KOPT-K1 (cell line): ENCODE data around the gene CFAP74.

Experiments
- H3K27ac ChIP-seq: fragments of 200-600 bp; sonication (generic); 2 replicates; pipeline ENCODE4 v1.5.1; 2016; ENCODE audit warnings: antibody characterized with exemption, mild to moderate bottlenecking, low read depth, low read length; ENCODE audit not compliant: poor library complexity, severe bottlenecking
- H3K36me3 ChIP-seq: fragments of 200-600 bp; sonication (generic); 2 replicates; pipeline ENCODE4 v1.5.1; 2017; ENCODE audit warnings: antibody characterized with exemption, mild to moderate bottlenecking, low read length, moderate library complexity; ENCODE audit not compliant: insufficient read depth
- H3K9me3 ChIP-seq: fragments of 200-600 bp; sonication (generic); 2 replicates; pipeline ENCODE4 v1.5.1; 2017; ENCODE audit warnings: antibody characterized with exemption, low read length, mild to moderate bottlenecking; ENCODE audit not compliant: insufficient read depth, poor library complexity, severe bottlenecking

Gene CFAP74

DNA sequence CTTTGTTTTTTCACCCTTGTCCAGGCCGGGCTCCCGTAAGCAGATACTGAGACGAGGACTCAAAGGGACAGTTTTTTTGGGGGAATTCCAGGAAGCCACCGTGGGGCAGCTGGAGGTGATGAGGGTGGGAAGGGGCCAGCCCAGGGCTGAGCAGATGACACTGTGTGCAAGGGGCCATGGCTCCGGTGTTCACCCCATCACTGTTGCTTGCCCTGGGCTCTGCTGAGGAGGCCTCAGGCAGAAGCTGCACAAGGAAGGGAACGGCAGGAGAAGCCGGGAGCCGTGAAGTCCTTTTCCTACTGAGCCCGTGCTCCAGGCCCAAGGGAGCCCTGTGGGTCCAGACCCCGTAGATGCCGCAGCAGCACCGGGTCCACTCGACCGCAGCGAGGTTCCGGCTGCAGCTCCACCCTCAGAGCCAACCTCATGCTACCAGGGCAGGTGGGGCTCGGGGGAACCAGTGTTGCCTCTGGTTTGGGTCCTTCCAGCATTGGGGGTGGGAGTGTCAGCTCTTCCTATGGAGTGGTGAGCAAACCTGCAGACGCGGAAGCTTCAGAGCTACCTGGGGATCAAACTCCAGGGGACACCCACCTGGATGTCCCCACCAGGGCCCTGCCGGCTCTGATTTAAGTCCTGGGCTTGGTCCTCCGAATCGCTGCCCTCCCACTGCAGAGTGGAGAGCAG is 92.8 kb downstream of the CFAP74 start:
- no peaks in the 10 kb centered on the region for H3K9me3 ChIP-seq
- H3K36me3 ChIP-seq = no peaks in the 10 kb centered on the region
- no peak overlapping the region for H3K27ac ChIP-seq

DNA sequence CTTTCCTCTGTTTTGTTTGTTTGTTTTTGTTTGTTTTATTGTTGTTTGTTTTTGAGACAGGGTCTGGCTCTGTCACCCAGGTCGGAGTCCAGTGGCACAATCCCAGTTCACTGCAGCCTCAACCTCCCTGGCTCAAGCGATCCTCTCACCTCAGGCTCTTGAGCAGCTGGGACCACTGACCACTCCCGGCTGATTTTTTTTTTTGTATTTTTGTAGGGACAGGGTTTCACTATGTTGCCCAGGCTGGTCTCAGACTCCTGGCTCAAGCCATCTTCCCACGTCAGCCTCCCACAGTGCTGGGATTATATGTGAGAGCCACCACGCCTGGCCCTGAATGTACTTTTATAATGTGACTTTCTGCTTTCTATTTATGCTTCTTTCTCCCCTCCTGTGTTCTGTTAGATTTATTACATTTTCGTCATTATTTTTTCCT is 93.5 kb downstream of the CFAP74 start:
- no peaks in the 10 kb centered on the region for H3K9me3 ChIP-seq
- no peaks in the 10 kb centered on the region for H3K36me3 ChIP-seq
- no peak overlapping the region for H3K27ac ChIP-seq

DNA sequence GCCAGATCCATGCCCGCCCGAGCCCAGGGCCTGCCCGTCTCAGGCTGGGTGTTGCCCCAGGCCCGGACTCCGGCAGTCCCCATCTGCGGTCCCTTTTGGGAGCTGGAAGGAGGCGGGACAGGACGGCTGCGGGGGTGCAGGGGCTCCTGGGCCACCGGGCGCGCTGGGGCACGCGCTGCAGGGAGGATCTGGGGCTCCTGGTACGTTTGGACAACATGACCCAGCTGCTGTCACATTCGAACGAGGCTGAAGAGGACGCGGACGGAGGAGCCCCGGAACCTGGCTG is 95.1 kb downstream of the CFAP74 start:
- Histone ChIP-seq H3K27ac (peak overlapping the region; percentile 64), H3K36me3 (no peaks in the 10 kb centered on the region), H3K9me3 (no peaks in the 10 kb centered on the region)

DNA sequence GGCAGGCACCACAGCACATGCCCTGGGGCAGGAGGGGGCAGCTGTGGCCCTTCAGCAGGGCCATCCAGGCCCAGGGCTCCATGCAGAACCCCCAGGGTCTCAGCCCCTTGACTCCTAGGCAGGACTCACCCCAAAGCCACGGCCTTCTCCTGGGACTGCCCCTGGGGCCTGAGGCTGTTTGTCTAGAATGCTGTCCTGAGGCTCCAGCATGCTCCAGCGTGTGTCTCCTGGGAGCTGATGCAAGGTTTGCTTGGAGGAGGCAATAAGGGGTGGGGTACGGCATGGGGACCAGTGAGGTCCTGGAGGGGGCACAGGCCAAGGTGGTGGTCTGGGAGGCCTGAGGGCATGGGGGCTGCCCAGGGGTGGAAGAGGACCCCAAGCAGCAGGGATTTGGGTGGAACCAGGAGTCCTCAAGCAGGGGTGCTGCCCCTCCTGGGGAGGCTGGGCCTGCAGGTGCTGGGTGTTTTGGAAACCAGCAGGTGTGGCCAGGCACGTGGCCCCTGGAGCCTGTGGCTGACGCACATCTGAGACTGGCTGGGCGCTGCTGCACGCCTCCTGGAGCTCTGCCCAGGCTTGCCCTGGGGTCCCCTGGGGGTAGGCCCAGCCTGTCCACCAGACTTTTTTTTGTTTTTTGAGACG is 96.4 kb downstream of the CFAP74 start:
- Histone ChIP-seq H3K36me3 (no peaks in the 10 kb centered on the region), H3K9me3 (no peaks in the 10 kb centered on the region), H3K27ac (no peak overlapping the region)

DNA sequence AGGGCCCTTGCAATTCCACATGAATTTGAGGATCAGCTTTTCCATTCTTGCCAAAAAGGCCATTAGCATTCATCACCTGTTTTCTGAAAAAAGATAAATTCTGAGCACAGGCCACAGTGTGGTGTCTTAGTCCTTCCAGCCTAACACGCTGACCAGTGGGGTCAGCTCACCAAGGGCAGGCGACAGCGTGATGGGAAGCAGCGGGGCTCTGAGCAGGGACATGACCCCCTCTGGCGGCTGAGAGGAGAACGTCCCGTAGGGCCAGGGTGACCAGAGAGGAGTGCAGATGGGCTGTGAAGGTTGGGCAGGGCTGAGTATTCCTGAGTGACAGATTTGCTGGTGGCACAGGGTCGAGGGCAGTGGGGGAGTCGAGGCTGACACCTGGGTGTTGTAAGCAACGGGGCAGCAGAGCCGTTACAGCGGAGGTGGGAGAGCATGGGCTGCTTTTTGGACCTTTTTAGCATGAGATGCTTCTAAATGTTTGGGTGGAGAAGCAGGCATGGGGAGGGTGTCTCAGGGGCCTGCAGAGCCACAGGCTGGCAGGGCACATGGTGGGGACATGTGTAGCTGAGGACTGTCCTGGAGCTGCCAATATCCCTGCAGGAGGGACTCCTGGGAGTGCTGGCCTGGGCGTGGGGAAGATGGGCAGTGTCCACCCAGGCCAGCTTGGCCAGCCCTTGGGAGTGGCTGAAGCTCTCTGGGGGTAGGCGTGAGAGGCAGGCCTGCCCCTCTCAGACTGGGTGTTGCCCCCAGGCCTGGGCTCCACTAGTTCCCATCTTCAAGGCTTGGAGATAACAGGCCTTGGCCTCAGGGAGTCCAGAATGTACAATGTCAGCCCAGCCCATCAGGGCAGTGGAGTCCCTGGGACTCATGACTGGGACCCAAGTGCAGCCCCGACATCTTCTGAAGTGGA is 97.1 kb downstream of the CFAP74 start:
- Histone ChIP-seq H3K36me3 (no peaks in the 10 kb centered on the region), H3K9me3 (no peaks in the 10 kb centered on the region), H3K27ac (no peak overlapping the region)

DNA sequence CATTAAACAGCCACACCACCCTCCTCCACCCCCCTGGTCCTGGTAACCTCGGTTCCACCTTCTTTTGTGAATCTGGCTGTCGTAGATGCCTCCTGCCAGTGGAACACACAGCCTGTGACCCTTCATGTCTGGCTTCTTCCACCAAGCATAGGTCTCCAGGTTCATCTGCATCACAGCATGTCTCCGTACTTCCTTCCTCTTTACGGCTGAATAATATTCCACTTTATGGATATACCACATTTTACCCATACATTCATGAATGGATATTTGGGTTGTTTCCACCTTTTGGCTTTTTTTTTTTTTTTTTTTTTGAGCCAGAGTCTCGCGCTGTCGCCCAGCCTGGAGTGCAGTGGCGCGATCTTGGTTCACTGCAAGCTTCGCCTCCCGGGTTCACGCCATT is 100.4 kb downstream of the CFAP74 start:
- no peaks in the 10 kb centered on the region for H3K36me3 ChIP-seq
- H3K27ac ChIP-seq = no peak overlapping the region
- no peaks in the 10 kb centered on the region for H3K9me3 ChIP-seq

DNA sequence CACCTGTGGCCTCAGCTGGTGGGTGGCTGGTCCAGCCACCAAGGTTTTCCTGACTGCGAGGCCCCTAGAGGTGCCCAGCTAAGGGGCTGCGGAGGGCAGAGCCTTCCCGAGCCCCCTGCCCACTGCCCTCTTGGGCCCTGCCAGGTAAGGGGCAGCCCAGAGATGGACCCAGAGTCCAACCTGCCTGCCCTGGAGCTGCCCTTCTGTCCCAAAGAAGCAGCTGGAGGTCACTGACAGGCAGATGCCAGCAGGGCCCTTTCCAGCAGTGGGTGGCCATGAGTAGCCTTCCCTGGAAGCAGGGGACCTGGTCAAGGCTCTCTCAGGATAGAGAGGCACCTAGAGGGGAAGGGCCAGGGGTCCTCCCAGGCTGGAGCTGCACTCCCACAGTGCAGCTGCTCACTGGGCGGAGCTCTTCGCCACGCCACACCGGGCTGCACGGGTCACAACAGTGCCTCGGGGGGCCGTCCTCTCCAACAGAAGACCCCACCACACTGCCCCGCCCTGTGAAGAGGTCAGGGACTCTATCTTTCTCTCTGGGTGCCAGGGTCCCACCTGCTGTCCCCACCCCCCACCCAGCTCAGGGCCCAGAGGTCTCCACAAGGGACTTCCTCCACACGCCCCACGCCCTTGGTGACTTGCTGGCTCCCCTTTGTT is 101.8 kb downstream of the CFAP74 start:
- Histone ChIP-seq H3K9me3 (no peaks in the 10 kb centered on the region), H3K27ac (no peak overlapping the region), H3K36me3 (no peaks in the 10 kb centered on the region)

DNA sequence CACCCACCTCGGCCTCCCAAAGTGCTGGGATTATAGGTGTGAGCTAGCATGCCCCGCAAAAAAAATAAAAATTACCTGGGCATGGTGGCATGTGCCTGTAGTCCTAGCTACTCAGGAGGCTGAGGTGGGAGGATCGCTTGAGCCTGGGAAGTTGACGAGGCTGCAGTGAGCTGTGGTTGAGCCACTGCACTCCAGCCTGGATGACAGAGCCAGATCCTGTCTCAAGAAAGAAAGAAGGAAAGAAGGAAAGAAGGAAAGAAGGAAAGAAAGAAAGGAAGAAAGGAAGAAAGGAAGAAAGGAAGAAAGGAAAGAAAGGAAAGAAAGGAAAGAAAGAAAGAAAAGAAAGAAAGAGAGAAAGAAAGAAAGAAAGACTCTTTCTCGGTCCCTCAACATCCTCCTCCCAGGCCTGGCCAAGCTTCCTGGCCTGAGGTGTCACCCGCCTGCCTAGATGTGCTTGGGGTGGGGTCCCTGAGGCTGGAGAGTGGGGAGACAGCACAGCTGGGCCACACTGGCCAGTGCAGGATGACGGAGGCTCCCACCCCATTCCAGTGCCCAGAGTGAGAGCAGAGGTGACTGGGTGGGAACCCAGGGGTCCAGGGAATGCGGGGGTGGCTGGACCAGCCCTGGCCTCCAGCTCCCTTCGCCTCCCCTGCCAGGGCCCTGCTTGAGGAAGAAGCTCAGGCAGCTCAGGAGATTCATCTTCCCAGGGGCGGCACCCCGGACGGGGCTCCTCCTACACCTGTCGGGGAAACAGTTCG is 102.5 kb downstream of the CFAP74 start:
- Histone ChIP-seq H3K36me3 (no peaks in the 10 kb centered on the region), H3K9me3 (no peaks in the 10 kb centered on the region), H3K27ac (no peak overlapping the region)

DNA sequence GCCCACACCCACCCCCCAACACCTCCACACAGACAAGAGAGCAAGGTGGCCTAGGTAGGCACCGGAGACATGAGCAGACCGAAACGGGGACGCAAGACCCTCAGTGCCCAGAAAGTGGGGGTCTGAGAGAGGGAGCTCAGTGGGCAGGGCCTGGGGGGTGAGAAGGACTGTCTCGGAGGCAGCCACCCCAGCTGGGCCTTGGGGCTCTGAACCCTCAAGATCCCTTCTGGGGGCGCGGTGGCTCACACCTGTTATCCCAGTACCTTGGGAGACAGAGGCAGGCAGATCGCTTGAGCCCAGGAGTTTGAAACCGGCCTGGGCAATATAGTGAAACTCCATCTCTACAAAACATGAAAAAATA is 103.6 kb downstream of the CFAP74 start:
- no peaks in the 10 kb centered on the region for H3K36me3 ChIP-seq
- peak overlapping the region; percentile 60 for H3K27ac ChIP-seq
- H3K9me3 ChIP-seq = no peaks in the 10 kb centered on the region

DNA sequence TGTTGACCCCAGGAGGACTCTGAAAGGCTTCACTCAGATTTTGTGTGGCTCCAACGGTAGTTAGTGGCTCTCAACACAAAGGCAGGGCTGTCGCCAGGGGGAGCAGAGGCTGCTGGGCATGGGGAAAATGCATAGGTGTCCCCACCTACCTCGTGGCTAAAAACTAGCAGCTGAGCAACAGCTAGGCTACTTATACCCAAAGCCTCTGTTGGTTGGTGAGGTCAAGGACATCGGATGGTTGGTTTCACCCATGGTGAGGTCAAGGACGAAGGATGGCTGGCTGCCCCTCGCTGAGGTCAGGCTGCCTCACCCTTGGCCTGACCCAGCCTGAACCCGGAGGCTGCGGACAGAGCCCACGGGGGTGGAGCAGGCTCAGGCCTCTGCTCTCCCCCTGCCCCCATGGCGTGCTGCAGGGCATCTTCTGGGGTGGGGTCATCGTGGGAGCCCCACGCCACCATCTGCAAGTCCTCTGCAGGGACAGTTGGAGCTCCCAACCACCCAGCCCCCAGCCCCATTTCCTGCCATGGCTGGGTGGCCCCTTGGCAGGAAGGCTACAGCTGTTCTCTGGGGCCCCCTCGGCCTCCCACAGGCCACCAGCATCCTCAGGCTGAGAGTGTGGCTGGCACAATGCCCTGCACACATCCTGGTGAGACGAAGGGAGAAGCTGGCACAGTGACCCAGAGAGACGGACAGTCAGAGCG is 104.2 kb downstream of the CFAP74 start:
- Histone ChIP-seq H3K9me3 (no peaks in the 10 kb centered on the region), H3K27ac (peak overlapping the region; percentile 60), H3K36me3 (no peaks in the 10 kb centered on the region)

DNA sequence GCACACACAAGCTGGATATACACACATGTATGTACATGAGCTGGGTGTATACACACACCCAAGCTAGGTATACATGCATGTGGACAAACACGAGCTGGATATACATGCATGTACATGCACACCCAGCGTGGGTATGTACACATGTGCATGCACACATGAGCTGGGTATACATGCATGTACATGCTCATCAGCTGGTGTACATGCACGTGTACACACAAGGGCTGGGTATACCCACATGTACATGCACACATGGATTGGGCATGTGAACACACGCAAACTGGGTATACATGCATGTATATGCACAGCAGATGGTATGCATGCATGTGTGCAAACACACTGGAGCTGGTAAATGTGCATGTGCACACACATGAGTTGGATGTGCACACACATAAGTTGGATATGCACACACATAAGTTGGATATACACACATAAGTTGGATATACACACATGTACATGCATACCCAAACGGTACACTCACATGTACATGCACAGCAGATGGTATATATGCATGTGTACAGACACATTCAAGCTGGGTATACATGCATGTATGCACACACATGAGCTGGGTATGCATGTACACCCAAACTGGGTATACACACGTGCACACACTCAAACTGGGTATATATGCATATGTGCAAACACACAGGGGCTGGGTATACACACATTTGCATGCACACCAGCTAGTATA is 105.2 kb downstream of the CFAP74 start:
- no peaks in the 10 kb centered on the region for H3K36me3 ChIP-seq
- H3K27ac ChIP-seq = peak overlapping the region; percentile 60
- H3K9me3 ChIP-seq = no peaks in the 10 kb centered on the region

DNA sequence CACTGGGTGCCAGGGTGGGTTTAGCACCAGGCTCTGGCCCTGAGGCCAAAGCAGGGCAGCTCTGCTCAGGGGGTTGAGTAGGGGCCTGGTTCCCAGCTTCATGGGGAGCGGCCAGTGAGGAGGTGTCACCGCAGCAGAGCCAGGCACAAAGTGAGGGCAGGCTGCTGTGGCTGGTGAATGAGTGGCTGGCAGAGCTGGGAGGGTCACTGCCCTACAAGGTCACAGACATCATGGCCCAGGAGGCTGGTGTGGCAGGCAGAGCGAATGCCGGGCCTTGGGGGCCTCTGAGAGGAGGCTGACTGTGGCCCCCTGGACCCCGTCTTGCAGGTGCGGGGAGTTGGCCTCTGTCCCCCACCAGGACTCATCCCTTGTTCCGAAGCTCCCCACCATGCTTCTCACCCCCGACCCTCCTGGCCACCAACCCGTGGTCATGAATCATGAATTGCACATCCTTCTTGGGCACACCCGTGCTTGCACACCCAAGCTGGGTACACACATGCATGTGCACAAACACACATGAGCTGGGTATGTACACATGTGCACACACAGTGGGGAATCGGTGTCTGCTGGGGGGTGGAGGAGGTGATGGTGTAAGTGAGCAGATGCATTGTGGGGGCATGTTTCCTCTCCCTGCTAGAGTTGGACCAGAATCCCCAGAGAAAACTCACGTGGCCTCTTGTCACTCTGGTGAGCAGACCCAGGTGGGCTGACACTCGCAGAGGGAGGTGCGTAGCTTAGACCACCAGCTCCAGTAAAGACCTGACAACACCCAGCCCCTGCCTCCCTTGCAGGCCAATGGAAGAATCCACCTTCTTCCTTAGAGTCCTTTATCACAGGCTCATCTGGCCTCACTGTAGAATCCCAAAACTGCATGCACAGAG is 107.9 kb downstream of the CFAP74 start:
- no peaks in the 10 kb centered on the region for H3K36me3 ChIP-seq
- no peaks in the 10 kb centered on the region for H3K9me3 ChIP-seq
- H3K27ac ChIP-seq = peak overlapping the region; percentile 11

DNA sequence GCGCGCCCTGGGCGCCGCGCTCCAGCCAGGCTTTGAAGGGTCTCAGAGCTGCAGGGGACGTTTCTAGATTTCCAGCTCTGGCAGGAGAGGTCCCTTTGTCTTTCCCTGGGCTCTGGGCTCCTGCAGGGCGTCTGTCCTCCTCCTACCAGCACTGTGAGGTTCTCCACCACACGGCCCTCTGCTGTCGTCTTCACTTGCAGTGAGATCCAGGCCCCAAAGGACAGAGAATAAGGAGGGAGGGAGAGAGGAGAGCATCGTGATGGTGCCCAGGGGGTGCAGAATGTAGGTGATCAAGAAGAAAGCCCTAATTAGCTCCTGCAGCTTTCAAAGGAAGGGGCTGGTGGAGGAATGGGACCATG is 108.5 kb downstream of the CFAP74 start:
- Histone ChIP-seq H3K9me3 (no peaks in the 10 kb centered on the region), H3K36me3 (no peaks in the 10 kb centered on the region), H3K27ac (peak overlapping the region; percentile 11)
